Measurements from ENCODE around the gene IQCE.
A peak's percentile ranks its signal among the peaks of the same experiment; 100 is the strongest.
"Not testable (repeated sequence)": the region's sequence is repeated elsewhere in the genome, so short reads cannot be mapped to it uniquely, and the experiment has no call there.

The IQCE gene

DNA sequence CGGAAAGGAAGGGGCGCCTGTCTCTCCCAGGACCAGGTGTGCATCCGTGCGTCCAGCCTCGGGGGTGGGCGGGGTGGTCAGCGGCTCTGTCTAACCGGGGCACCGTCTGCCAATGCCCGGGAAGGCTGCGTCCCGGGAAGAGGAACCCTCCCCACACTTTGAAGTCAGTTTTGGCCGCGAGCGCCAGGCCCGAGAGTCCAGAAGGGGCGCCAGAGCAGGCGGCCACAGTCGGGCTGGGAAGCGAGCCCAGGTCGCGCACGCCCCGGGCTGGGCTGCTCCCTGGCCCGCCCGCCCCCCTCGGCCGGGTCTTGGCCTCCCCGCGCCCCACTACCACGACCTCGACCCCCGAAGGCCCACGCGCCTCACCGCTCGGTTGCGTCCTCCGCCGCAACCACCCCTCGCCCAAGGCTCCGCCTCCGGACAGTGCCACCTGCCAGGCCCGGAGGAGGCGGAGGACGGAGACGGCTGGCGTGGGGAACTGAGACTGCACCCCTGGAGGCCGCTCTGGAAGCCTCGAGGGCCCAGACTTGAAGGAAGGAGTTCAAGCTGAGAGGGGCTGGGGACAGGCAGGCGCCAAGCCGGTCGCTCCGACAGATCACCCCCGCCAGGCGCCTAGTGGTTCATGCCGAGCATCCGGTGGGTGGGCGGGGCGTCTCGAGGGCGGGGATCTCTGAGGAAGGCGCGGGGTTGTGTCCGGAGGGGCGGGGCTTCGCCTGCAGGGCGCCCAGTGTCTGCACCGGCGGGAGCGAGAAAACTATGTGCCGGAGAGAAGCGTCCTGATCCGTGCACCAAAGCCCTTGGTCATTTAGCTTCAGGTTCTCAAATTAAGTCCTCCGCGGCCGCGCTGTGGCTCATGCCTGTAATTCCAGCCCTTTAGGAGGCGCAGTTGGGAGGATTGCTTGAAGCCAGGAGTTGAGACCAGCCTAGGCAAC is 3.4 kb upstream of the IQCE start, which contains the start of gene BRAT1:
TSS of gene BRAT1 (minus strand) at position 404 of the 932 bp plus-strand sequence. CDS start 1,093 bp downstream, outside the sequence.
- DNase-seq = peak; percentile 94

DNA sequence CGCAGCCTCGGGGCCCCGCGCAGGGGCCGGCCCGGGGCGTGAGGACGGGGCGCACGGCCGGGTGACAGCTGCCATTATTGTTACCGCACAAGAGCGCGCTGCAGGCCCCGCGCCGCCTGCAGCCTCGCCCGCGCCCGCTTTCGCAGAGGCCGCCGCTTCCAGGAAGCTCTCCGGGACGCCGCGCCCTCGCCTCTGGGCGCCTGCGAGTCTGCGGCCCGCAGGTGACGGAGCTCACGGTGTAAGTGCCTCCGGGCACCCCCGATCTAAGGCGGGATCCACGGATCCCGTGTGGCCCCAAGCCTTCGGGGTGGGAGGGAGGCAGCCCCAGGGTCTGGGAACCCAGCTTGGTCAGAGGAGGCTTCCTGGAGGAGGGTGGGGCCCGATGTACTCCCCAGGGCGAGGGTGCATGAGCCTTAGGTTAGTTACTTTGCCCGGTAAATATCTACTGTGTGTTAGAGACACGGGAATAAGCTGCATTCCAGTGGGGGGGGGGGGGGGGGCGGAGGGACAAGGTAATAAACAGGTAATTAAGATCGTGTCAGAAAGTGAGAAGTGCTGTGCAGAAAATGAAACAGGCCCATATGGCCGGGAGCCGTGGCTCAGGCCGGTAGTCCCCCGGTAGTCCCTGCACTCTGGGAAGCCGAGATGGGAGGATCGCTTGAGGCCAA is 638 bp downstream of the IQCE start:
- DNase-seq = no peak

- DNase-seq = not testable (repeated sequence)
Measured at GRCh38 chr7:2563955-2564354, 5.2 kb downstream of the IQCE start.

DNA sequence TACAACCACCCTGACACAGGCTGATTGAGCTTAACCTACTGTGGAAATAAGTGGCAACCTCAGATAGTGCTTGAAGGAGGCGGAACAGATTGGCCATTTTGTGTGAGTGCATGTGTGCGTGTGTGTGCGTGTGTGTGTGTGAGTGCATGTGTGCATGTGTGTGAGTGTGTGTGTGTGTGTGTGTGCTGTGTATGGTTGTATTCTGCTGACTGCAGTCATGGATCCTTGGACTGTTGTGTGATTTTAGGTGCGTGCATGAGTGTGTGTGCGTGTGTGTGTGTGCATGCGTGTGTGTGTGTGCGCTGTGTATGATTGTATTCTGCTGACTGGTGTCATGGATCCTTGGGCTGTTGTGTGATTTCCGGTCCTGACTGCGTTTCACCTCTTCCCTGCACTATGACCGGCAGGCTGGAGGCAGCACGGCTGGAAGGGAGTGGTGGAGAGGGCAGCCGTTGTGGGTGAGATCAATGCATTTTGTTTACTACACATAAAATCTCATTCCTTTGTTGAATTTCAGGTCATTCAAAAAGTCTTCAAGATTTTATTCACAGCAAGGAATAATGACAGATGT is 6.3 kb downstream of the IQCE start:
- DNase-seq = no peak

GRCh38 chr7:2566348-2566889 is 7.6 kb downstream of the IQCE start:
- DNase-seq = no peak

- no peak for DNase-seq
Measured at GRCh38 chr7:2566890-2567678, 8.3 kb downstream of the IQCE start.

DNA sequence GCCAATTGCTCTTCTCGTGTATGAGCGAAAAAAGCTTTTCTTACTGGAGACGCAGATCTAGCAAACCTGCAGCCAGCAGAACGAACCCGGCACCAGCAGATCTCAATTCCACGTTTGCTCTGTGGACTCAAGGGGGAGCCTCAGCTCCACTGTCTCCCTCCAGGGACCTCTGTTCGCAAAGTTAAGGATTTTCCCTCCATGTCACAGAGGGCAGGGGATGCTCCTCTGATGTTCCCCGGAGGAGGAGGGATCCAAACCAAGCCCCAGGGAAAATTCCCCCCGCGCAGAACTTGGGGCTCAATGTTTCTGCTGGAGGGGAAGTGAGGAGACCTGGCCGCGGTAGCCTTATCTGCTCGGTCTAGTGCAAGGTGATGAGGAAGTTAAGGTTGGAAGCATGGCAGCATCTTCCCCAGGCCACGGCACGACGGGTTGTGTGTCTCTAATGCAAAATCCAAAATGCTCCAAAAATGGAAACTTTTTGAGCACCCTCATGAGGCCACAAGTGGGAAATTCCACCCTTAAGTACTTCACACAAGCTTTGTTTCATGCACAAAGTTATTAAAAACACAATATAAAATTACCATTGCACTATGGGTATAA is 9.0 kb downstream of the IQCE start:
- peak; percentile 14 for DNase-seq

DNA sequence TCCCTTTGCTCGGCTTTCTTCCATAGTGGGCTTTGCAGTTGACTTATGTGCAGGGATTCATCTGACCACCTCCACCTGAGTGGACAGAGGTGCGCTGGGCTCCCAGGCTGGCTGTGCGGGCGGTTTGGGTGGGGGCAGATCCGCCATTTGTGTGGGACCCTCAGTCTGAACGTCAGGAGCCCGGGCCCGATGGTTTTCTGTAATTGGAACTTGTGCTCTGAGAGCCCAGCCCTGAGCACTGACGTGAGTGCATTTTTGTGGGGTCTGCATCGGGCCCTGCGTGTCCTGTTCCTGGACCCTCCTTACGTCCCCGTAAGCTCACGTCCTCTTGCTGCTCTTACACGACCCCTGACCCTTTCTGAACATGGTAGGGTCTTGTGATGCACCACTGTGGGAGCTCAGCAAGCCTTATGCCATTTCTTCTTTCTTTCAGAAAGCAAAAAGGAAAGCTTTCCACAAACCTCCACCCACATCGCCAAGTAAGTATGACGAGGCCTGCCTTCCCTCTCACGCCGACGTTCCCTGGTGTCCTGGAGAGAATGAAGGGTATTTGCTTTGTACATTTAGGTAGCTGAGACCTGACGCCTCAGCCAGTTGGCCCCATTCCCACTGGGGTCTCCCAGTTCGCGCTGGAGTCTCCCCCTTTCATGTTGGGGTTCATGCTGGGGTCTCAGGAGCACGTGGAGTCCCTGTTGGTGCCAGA is 9.9 kb downstream of the IQCE start:
- no peak for DNase-seq

DNA sequence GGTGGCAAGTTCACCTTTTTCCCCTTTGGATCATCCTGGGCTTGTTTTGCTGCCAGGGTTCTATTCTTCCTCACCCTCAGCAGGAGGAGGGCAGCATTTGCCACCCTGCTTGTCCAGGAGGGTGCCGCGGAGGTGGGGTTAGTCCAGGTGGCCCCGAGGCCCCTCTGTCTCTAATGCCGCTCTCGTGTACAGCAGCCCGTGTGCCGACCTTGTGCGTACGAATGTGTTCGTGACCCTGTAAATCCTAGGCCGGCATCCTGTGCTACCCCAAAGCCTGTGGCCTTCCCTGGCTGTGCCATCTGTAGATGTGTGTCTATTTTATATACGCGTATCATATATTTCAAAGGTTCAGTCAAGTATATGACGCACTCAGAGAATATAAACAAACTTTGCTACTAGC is 10.6 kb downstream of the IQCE start:
- DNase-seq = no peak

GRCh38 chr7:2570021-2570420 is 11.2 kb downstream of the IQCE start:
- DNase-seq = no peak

DNA sequence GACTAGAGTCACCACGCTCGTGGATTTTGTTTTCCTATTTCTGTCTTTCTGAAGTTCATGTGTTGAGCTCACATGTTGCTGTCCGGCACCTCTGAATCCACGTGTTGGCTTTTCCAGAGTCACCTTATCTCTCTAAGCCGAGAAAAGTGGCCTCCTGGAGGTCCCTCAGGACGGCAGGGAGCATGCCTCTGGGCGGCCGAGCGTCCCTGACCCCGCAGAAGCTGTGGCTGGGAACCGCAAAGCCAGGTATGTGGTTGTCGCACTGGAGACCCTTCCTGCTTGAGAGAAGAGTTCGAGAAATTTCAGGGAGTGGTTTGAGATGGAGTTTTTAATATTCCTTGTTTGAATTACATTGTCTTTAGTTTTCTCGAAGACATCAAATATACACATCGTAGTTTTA is 12.6 kb downstream of the IQCE start:
- DNase-seq = no peak

GRCh38 chr7:2572101-2572842 is 13.5 kb downstream of the IQCE start:
- DNase-seq = no peak

DNA sequence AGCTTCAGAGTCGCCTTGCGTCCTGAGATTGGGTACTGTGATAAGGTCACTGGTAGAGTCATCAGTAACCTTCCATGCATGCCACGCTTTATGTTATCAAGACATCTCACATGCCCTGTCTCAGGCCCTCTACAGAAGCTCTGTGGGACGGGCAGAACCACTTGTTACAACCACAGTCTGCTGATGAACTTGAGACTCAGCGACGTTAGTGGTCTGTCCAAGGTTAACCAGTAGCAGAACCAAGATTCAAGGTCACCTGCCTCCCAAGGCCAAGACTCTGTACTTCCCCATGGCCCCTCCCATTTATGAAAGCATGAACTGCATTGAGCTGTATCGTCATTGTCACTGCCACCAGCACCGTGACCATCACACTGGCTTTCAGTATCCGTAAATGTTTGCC is 15.0 kb downstream of the IQCE start:
- DNase-seq = no peak

DNA sequence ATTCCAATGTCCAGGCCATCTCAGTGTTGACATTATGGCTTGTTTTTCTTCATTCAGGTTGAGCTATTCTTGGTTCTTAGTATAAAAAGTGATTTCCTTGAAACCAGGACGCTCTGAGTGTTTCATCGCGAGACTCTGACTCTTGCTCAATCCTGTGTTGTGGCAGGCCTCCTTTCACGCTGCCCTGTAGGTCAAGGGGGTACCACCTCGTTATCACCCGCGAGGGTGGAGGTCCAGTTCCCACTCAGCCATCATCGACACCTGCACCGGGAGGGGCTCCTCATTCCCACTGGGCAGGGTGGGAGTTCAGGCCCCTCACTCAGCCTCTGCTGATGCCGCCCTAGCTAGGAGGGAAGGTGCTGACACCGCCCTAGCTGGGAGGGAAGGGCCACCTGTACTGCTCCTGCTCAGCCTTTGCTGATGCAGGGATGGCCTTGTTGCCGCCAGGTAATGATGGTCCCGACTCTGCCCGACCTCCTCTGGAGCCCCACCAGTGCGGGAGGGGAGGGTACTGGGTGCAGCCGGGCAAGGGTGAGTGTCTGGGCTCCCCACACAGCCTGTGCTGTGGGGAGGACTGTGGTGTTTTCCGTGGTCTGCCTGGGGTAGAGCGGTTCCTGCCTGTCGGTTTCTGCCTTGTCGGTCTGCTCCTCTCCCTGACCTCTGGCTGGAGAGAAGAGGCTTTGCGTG is 16.4 kb downstream of the IQCE start:
- no peak for DNase-seq

DNA sequence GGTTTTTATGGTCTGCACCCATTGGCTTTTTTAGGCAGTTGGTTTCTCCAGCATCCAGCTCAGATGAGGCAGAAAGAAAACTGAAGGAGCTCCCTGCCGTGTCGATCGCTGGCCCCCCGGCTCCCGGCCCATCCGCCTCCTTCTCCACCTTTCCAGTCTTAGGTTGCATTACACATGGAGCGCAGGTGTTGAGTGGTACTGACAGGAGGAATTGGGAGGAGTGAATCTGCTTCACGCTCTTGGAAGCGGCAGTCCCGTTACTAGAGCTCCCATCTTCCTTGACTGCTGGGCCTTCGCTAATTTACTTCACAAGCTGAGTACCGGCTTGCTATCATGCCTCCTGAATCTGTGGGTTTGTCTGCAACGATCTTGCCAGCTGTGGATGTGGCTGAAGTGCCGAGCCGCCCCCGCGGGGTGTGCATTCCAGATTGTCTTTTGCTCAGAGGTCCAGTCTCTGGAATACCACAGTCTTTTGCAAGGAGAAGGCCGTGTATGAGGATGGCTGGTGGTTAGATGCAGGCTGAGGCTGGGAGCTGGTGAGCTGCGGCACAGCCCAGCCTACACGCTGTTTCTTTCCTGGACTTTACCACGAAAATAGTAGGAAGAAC is 17.1 kb downstream of the IQCE start:
- no peak for DNase-seq

DNA sequence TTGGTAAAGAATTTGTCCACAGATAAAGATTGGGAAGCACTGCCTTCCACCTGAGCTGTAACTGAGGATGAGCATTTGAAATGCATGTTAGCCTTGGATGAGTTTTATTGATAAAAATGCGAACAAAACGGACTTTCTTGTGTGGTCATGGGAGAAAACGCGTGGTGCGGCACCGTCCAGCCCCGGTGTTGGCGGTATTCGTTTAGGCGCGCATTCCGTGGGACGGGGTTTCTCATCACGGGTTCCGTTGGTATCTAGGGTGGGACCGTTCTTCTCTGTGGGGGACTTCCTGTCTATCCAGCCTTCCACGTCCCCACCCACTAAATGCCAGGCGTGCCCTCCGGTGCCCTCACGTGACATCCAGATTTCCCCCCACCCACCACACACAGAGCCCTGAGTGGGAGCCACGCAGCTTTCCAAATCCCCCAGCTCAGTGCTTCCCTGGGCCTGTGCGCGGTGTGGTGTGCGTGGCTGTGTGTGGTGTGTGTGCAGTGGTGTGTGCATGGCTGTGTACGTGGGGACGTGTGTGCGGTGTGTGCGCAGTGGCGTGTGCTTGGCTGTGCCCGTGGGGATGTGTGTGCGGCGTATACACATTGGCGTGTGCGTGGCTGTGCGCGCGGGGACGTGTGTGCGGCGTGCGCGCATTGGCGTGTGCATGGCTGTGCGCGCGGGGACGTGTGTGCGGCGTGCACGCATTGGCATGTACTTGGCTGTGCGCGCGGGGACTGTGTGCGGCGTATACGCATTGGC is 18.1 kb downstream of the IQCE start:
- DNase-seq = no peak

DNA sequence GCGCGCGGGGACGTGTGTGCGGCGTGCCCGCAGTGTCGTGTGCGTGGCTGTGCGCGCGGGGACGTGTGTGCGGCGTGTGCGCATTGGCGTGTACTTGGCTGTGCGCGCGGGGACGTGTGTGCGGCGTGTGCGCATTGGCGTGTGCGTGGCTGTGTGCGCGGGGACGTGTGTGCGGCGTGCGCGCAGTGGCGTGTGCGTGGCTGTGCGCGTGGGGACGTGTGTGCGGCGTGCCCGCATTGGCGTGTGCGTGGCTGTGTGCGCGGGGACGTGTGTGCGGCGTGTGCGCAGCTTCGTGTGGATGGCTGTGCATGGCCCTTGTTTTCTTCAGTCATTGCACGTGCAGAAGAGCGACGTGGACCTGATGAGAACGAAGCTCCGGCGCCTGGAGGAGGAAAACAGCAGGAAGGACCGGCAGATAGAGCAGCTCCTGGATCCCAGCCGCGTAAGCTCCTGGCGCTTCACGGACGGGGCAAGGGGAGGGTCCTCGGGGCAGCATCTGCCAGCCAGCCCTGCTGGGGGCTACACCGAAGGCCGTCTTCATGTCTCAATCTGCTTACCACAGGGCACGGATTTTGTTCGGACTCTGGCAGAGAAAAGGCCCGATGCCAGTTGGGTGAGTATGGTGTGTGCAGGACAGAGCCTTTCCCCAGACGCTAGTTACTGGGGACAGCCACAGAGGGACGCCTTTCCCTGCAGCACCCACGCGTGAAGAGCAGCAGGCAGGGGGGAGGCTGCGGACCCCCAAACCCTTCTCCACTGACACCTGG is 19.3 kb downstream of the IQCE start:
- DNase-seq = no peak

- DNase-seq = no peak
Measured at GRCh38 chr7:2580636-2581035, 21.9 kb downstream of the IQCE start.
